Posterior vena cava (tissue), 2 donors: Measurements from ENCODE around the gene OXCT2. TPM values are rescaled to one million over a fixed set of nuclear protein-coding genes. Genes with fewer than 3 reads are reported as not detected.
"Not testable (repeated sequence)": the region's sequence is repeated elsewhere in the genome, so short reads cannot be mapped to it uniquely, and the experiment has no call there.

Source experiments
- DNase-seq: peaks from one replicate; pipeline ENCODE4 v3.0.0-alpha.2; 2020; ENCODE audit warnings: low spot score
- intact Hi-C, 2 donors: fragments of 100-400 bp; cut with DNase I; formaldehyde crosslinking; loops; one replicate each; pipeline versions ENCODE4 v1.14.1 to v1.14.2; 2022 to 2023
- total RNA-seq, 2 donors: library from RNA; stranded (reverse); fragmentation: NEBNext Ultra II Directional; extraction: Animal tissue kit (Norgen Biotek cat#: 25700); gene quantifications; one replicate each; pipeline ENCODE4 v1.2.1, GENCODE V29; 2021
- donor health status: DM: yes; HTN: yes; CAD: no.
- donor health status: DM: yes; HTN: yes; CAD: no.

Gene OXCT2
- total RNA-seq, 2 donors from 2014 or later, result 1.2 to 2.0 TPM

DNA sequence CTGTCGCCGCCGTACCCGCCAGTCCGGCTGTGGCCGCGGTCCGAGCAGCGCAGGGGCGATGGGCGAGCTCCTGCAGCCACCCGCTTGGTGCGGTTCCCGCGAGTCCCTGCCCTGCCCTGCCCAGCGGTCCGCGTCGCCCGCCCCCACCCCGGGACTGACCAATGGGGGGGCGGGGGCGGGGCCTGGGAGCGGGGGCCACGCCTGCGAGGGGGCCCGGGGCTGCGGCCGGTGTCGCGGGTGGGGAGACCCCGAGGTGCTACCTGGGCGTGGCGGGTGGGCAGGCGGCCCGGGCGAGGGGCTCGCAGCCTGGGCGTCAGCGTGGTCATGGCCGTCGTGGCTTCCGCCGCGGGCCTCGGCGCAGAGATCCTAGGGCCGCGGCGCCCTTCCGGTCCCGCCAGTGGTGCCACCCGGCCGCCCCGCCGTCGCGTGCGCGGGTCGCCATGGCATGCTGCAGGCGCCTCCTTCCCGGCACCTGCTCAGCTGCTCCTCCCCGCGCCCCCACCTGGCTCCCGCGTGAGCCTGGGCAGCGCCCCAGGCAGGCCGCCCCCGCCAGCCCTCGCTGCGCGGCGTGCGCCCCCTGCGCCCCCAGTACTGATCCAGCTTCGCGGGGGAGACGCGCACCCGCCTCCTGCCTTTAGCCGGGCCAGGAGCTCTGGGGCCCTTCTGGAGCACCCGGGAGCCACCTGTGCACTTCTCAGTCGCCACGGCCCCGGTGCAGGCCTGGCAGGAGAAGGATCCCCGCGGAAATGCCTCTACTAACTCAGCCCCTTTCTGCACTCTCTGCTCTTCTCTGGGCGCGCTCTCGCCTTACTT lies 17.8 kb upstream of the OXCT2 start, which contains the start of gene BMP8B:
TSS of gene BMP8B (minus strand) at position 108 of the 813 bp plus-strand sequence. CDS start 380 bp downstream, outside the sequence.
- peak; percentile 90 for DNase-seq

DNA sequence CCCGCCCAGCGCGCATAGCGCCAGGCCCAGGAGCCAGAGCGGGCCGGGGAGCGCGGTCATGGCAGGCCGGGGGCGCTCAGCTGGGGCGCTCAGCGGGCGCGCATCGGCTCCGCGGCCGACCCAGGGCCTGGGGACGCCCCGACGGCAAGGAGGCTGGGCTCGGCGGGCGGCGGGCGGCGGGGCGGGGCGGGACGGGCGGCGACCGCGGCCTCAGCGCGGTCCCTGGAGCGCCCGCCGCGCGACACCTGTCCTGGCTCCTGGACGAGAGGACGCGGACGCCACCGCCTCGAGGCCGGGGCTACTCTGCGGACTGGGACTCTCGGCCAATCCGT lies 17.2 kb upstream of the OXCT2 start:
- DNase-seq, result no peak
- intact Hi-C loops, result no loop called here

More for the DNA sequence above, 17.8 kb upstream of the OXCT2 start, which contains the start of gene BMP8B:
- intact Hi-C loops, result no loop called here

DNA sequence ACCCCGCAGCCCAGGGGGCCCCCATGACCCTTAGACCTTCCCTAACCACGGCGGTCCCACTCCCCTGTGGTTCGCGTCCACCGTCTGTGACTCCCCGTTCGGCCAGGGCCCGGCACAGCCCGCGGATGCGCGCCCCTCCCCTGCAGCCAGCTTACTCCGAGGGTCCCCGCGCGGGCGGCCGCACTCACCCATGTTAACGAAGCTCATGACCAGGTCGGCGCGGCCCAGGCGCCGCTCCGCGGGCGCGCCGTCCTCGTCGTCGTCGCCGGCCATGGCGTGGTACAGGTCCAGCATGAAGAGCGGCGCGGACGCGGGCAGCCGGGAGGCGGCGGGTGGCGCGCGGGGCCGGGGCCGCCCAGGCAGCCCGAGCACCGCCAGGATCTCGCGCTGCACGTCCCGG lies 16.8 kb upstream of the OXCT2 start:
- DNase-seq, result peak; percentile 75
- intact Hi-C loops, result not testable (repeated sequence)

DNA sequence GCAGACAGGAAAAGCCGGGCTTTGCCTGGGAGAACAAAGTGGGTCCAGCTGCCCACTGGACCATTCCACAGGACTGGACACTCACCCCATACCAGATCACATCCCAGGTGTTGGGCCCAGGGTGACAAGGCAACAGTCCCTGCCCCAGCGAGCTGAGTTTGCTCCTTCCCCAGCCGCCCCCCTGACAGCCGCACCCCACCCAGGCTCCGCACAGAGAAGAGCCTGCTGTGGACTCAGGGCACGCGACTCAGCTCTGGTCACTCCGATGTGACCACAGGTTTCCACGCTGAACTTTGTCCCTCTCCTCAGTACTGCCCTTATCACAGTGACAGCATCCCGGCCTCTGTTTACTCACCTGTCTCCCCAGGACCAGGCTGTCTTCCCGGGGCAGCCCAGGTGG lies 16.3 kb upstream of the OXCT2 start:
- peak; percentile 82 for DNase-seq
- intact Hi-C loops, result no loop called here

DNA sequence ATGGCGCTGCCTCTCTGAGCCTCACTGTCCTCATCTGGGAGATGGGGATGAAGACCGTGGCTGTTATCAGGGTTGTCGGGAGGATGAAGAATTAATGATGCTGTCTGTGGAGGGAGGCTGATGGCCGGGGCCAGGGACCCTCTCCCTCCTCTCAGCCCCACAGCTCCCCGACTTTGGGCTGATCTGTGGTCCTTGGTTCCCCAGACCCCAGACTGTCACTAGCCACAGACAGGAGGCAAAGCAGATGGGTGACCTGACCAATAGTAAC lies 15.9 kb upstream of the OXCT2 start:
- DNase-seq, intact Hi-C loops: not testable (repeated sequence)

DNA sequence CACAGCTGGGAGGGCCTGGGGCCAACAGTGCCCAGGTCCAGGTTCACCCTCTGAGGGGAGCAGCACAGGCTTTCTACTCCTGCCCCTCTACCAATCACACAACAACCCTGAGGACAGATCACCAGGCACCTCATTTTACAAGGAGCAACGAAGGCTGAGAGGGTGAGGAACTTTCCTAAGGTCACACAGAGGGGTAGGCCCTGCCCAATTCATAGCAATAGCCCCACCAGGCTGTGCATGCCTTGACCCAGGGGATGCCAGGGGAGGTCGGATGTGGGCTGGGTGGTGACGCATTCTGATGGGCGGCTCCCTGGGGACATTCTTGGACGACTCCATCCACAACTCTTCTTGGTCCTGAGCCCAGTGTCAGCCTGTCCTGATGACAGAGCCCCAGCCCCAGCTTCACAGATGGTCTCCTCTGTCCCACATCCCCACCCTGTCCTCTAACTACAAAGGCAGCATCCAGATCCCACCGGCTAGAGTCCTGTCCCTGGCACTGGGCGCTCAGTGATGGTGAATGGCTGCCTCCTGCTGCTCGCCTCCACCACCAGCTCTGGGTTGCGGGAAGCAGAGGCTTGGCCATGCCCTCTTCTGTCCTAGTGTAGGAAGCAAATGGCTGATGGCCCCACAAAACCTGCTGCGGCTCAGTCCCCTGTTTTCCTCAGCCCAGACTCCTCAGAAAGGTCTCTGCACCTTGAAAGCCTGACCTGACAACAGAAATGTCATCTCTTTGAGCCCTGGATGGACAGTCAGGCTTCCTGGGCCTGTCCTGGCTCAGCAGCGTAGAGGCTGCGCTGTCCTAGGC lies 15.4 kb upstream of the OXCT2 start:
- DNase-seq, result peak; percentile 66
- intact Hi-C loops, result not testable (repeated sequence)

DNA sequence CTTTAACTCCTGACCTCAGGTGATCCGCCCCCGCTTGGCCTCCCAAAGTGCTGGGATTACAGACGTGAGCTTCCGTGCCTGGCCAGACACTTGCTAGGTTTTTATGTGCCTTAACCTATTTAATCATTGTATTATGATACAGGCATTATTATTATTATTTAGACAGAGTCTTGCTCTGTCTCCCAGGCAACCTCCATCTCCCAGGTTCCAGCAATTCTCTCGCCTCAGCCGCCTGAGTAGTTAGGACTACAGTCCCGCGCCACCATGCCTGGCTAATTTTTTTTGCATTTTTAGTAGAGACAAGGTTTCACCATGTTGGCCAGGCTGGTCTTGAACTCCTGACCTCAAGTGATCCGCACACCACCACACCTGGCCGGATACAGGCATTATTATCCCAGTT lies 11.5 kb upstream of the OXCT2 start:
- intact Hi-C loops, result not testable (repeated sequence)
- peak; percentile 56 for DNase-seq

DNA sequence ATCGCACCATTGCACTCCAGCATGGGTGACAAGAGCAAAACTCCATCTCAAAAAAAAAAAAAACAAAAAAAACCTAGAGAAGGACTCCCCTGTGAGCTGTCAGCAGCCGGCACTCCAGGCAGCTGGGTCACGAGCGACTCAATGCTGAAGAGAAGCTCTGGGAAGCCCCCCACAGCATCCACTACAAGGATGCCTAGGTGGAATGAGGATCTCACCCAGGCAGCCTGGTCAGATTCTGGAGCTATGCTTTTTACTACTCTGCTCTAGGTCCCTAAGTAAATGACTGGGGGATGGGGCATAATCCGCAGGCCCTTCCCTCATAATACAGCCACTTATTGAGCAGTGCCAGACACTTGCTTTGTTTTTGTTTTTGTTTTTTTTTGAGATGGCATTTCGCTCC lies 11.0 kb upstream of the OXCT2 start:
- peak; percentile 19 for DNase-seq

DNA sequence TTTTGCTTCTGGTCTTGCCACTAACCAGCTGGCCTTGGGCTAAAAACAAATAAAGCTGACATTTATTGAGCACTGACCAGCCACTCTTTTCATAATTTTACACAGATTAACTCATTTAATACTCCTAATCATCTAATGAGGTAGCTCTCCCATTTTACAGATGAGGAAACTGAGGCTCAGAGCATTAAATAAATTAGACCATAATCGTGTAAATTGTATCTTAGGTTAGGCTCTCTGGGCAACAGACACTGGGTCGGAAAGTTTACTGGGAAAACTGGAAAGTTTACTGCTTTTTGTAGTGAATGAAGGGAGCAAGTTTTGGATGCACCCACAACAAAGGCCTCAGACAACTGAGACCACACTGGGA lies 10.2 kb upstream of the OXCT2 start:
- no peak for DNase-seq
- intact Hi-C loops, result no loop called here

More for the DNA sequence above, 11.0 kb upstream of the OXCT2 start:
- intact Hi-C loops, result no loop called here

DNA sequence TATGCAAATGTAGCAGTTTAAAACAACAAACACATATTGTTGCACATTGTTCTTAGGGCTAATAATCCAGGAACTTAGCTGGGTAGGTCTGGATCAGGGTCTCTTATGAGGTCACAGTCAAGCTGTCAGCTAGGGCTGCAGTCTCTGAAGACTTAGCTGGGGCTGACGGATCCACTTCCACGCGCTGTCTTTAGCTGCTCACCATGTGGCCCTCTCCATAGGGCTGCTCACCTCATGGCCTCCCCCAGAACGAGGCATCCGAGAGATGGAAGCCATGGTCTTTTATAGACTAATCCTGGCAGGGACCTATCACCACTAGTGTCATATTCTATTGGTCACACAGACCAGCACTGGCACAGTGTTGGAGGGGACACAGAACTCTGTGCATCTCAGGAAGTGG lies 8.7 kb upstream of the OXCT2 start:
- DNase-seq, result peak; percentile 62

DNA sequence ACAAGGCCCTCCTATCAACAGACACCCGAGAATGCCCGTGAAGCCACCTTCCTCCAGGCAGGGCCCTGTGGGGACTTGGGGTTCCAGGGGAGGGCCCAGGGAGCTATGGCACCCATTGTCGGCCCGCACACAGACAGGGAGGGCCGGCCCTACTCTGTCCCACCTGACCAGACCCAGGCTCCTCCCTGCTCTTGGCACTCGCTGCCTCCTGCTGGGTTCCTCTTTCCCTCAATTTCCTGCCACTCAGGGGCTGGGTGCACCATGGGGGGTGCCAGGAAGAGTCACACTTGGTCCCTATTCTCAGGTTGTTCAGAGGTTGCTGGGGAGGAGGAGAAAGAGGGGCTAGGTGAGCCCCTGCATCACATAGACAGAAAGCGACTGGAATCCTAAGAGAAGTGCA lies 8.0 kb upstream of the OXCT2 start:
- DNase-seq, result peak; percentile 64
- intact Hi-C loops, result no loop called here

More for the DNA sequence above, 8.7 kb upstream of the OXCT2 start:
- intact Hi-C loops, result no loop called here

DNA sequence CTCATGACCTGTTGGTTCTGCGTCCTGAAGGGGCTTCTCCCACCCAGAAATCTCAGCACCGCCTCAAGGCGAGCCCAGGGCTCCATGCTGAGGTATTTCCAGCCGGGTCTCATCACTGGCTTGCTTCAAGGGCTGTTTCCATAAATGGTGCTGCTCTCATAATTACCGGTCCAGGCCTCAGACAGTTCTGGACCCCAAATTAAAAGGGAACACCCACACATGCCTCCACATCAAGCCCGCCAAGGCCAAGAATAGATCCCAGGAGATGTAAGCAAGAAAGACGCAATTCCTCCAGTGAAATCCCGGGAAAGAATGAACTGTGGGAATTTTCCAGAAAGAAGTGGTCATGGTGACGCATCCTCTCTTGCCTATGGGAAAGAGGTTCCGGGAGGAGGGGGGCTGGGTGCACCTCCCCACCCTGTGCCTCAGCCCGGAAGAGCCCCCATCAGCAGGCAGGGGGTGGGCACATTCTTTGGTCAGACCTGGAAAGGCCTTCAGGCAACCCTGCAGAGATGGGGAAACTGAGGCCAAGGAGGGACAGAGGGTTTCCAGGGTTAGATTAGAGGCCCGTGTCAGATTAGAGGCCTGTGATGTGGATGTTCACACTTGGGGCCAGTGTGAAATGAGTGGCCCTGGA lies 7.4 kb upstream of the OXCT2 start:
- peak; percentile 70 for DNase-seq
- intact Hi-C loops, result not testable (repeated sequence)

DNA sequence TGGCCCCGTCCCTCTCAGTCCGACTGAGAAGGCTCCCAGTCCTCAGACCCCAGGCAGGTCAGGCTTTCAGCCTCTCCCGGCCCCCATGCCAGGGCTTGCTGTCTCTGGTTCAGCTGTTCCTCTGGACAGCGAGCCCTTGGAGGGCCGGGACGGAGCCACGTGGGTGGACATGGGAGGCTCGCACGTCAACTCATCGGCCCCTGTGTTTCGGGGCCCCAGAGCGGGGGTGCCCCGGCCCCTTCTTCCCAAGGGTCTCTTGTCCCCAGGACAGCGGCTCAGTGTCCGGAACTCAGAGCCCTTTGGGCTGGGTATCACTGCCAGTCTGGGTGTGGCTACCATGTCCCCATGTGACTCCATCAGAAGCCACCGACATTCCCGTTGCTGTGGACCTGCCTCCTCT lies 6.7 kb upstream of the OXCT2 start:
- DNase-seq, result peak; percentile 81
- intact Hi-C loops, result not testable (repeated sequence)

DNA sequence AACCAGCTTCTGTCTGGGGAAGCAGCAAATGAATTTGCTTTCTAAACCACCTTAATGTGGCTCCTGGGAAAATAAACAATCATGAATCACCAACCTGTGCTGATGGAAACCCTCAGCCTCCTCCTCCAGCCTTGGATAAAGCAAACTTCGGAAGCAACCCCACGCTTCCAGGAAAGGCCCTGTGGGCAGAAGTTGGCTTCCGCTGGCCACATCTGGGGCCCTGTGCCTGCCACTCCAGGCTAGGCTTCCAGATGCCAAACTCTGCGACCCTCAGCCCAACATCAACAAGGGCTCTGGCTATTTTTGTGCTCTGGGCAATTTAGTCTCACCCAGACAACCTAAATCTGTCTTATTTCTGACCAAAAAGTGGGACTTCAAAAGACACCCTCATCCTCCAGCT lies 6.2 kb upstream of the OXCT2 start:
- intact Hi-C loops, result no loop called here
- DNase-seq, result peak; percentile 47

DNA sequence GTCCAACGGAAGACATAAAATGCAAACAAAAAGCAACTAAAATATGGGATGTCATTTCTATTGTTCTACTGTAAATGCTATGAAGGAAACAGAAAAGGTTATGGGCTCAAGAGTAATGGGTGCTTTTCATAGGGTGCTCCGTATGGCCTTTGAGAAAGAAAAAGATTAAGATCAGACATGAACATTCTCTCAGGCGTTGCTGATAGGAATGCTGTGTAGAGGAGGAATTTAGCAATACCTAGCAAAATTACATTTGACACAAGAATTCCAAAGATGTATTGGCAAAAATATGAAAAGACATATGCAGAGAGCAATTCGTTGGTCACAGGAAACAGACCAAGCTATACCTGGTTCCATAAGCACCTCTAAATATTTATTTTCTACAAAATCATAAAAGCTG lies 5.7 kb upstream of the OXCT2 start:
- intact Hi-C loops, result no loop called here

DNA sequence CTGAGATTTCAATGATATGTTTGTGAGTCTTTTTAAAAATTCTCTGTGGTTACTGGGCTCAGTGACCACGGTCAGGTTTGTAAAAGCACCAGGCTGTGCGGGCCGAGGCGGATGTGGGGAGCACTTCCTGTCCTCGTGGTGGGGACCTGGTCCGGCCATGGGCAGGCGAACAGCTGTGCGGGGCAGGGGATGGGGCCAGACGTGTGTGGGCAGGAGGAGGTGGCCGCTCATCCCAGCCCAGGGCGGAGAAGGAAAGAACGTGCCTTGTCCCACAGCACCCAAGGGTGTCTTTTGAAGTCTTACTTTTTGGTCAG lies 5.2 kb upstream of the OXCT2 start:
- intact Hi-C loops, result no loop called here
- DNase-seq, result peak; percentile 84

More for the DNA sequence above, 5.7 kb upstream of the OXCT2 start:
- DNase-seq, result no peak

DNA sequence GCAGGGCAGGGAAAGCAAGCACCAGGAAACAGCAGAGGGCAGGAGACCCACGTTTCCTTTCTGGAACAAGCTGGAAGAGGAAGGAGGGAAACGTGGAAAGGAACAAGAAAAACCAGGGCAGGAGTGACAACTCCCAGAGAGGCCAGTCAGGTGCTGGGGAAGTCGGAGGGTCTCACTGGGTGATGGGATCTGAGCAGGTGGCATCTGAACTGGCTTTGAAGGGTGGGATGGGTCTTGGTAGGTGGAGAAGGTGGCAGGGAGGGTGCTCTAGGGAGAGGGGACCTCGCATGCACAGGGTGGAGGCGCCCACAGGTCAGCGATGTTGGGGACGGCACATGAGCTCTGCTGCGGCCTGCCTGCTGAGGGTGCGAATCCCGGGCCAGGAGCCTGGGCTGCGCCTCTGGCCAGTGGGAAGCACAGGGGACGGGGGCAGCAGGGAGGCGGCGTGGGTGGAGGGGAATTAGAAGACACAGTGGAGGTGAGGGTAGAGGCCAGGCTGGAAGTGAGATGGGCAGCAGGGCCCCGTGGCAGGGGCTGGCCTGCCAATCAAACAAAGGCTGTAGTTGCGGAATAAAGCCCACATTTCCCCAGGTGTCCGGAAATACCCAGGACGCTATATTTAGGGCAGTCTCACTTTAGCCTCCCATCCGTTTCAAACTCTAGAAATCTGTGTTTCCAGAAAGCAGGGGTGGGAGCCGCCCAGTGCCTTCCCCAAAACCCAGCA lies 4.7 kb upstream of the OXCT2 start:
- peak; percentile 70 for DNase-seq
- intact Hi-C loops, result not testable (repeated sequence)

DNA sequence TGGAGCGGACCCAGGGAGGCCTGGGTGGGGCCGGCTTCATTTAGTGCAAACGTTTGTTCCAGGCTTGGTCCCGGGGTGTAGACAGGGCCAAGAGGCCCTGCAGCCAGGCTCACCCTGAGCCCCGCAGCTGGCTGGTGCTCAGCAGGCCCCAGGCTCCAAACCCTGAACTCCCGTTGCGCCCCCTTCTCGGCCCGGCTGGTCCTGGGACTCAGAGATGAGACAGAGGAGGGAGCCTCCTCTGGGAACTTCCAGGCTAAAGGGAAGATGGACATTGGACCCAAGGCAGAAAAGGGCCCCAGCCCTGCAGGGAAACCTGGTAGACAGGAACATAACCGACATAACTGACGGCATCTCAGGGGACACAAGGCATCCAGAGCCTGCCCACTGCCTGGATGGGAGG lies 4.0 kb upstream of the OXCT2 start:
- intact Hi-C loops, result not testable (repeated sequence)
- DNase-seq, result peak; percentile 71

DNA sequence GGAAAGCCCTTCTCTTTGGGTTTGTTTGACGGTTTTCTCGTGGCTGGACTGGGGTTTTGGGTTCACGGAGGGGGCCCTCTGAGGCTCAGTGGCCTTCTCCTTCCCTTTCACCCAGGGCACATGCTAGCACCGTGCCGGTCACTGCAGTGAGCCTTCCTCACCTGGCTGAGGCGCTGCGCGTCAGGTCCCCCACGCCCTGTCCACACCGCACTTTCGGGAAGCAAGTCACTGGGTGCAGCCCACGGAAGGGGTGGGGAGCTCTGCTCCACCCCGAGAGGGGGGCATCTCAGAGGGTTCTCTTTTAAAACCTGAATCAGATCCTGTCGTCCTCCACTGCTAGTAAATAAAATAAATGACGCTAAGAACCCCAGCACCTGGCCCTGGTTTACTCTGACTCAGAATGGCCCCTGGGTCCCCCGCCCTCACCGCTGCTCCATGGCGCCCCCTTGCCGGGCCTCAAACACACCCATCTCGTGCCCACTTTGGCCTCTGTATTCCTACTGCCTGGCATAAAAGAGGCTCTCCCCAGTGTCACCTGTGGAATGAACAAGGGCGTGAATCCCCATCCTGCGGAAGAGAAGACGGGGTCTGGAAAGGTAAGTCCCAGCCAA lies 2.3 kb upstream of the OXCT2 start:
- DNase-seq, intact Hi-C loops: not testable (repeated sequence)
